HepG2 (cell line): Measurements from ENCODE around the gene TOM1L2. TPM values are rescaled to one million over a fixed set of nuclear protein-coding genes. Genes with fewer than 3 reads are reported as not detected.
A peak's percentile ranks its signal among the peaks of the same experiment; 100 is the strongest.

Experiments
- DZIP1 ChIP-seq: sonication (generic); formaldehyde crosslinking; IDR thresholded peaks from 2 replicates; pipeline ENCODE4 v1.5.0; 2020; ENCODE audit warnings: mild to moderate bottlenecking, missing genetic modification reagents
- HOXA5 ChIP-seq: sonication (generic); formaldehyde crosslinking; IDR thresholded peaks from 2 replicates; pipeline ENCODE4 v1.4.0; 2020; ENCODE audit warnings: missing genetic modification reagents
- MBD4 ChIP-seq: IDR thresholded peaks from 2 replicates; pipeline ENCODE4 v1.6.1; 2012; ENCODE audit warnings: low read length, inconsistent platforms, borderline replicate concordance
- SNAPC5 ChIP-seq: sonication (generic); formaldehyde crosslinking; IDR thresholded peaks from 2 replicates; pipeline ENCODE4 v1.8.1; 2023; ENCODE audit warnings: mild to moderate bottlenecking, missing genetic modification reagents, borderline replicate concordance
- TERF1 ChIP-seq: sonication (generic); formaldehyde crosslinking; IDR thresholded peaks from 2 replicates; pipeline ENCODE4 v1.8.0; 2022; ENCODE audit warnings: mild to moderate bottlenecking, missing genetic modification reagents, moderate library complexity
- THAP7 ChIP-seq: sonication (generic); formaldehyde crosslinking; IDR thresholded peaks from 2 replicates; pipeline ENCODE4 v1.8.1; 2023; ENCODE audit warnings: mild to moderate bottlenecking, missing genetic modification reagents
- TRIM22 ChIP-seq: fragments of 450-650 bp; IDR thresholded peaks from 2 replicates; pipeline ENCODE4 v1.6.1; 2017
- ZBTB1 ChIP-seq: sonication (generic); formaldehyde crosslinking; IDR thresholded peaks from 2 replicates; pipeline ENCODE4 v1.4.0; 2020; ENCODE audit warnings: missing genetic modification reagents, borderline replicate concordance
- ZFAT ChIP-seq: sonication (generic); formaldehyde crosslinking; conservative IDR thresholded peaks from 2 replicates; pipeline ENCODE4 v1.8.1; 2023; ENCODE audit warnings: missing genetic modification reagents, inconsistent platforms
- ZFP1 ChIP-seq: IDR thresholded peaks from 2 replicates; pipeline ENCODE4 v1.6.1; 2016
- ZNF329 ChIP-seq: sonication (generic); formaldehyde crosslinking; IDR thresholded peaks from 2 replicates; pipeline ENCODE4 v1.9.0; 2021; ENCODE audit warnings: low read depth, mild to moderate bottlenecking, missing genetic modification reagents
- ZNF639 ChIP-seq: conservative IDR thresholded peaks from 2 replicates; pipeline ENCODE4 v1.6.1; 2018; ENCODE audit warnings: missing genetic modification reagents
- polyA plus RNA-seq, 8 experiments: library from polyadenylated mRNA; depleted of rRNA in 3 of 8; stranded (reverse) in 7 of 8; unstranded in 1 of 8; fragments of >200 nt; fragmentation: Illumina TruSeq in 4 of 8; extraction: Trizol in 4 of 8; gene quantifications; 2 replicates each; pipeline versions ENCODE4 v1.2.1 to v1.2.3, GENCODE V29; 2011 to 2016; ENCODE audit warnings: low read depth in 4 of 8, missing spikeins in 1 of 8, mixed read lengths in 1 of 8; ENCODE audit not compliant: insufficient read depth in 1 of 8
- total RNA-seq, 5 experiments: library from RNA; depleted of rRNA; stranded (reverse); fragments of >200 nt; fragmentation: Illumina TruSeq; extraction: Trizol; gene quantifications; 2 replicates each; pipeline ENCODE4 v1.2.3, GENCODE V29; 2016; ENCODE audit warnings: low read depth in 1 of 5
- TF ChIP-seq, protein P1 (sequence below): IDR thresholded peaks from 2 replicates; pipeline ENCODE4 v1.6.1; 2016; ENCODE audit warnings: missing genetic modification reagents, missing compliant biosample characterization
- TF ChIP-seq, protein P2 (sequence below): IDR thresholded peaks from 2 replicates; pipeline ENCODE4 v1.6.1; 2016; ENCODE audit warnings: low read depth, control low read depth
- TF ChIP-seq, protein P3 (sequence below): sonication (generic); formaldehyde crosslinking; IDR thresholded peaks from 2 replicates; pipeline ENCODE4; 2020; ENCODE audit warnings: missing genetic modification reagents, mild to moderate bottlenecking, borderline replicate concordance

Gene TOM1L2
- total and polyA plus RNA-seq, 2 of the 13 experiments (the other 11 are each of a cell fraction or from before 2014, with no cell fraction given), result 4.7 to 7.4 TPM

GRCh38 chr17:17812211-17813054 lies 159.8 kb downstream of the TOM1L2 start (continued):
- TF ChIP-seq THAP7 (CRISPR knock-in tag) (no peak), ZNF329 (no peak), ZFAT (no peak), HOXA5 (CRISPR knock-in tag) (peak; percentile 85), ZBTB1 (CRISPR knock-in tag) (no peak), ZFP1 (CRISPR knock-in tag) (no peak), ZNF639 (CRISPR knock-in tag) (no peak), DZIP1 (CRISPR knock-in tag) (no peak), MBD4 (no peak), TERF1 (no peak), TRIM22 (no peak), SNAPC5 (CRISPR knock-in tag) (no peak)
- TF ChIP-seq, protein P1, sequence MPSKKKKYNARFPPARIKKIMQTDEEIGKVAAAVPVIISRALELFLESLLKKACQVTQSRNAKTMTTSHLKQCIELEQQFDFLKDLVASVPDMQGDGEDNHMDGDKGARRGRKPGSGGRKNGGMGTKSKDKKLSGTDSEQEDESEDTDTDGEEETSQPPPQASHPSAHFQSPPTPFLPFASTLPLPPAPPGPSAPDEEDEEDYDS, result 0 out of 2 replicates have a peak, but pooled peaks have one; percentile 26
- TF ChIP-seq, protein P2, sequence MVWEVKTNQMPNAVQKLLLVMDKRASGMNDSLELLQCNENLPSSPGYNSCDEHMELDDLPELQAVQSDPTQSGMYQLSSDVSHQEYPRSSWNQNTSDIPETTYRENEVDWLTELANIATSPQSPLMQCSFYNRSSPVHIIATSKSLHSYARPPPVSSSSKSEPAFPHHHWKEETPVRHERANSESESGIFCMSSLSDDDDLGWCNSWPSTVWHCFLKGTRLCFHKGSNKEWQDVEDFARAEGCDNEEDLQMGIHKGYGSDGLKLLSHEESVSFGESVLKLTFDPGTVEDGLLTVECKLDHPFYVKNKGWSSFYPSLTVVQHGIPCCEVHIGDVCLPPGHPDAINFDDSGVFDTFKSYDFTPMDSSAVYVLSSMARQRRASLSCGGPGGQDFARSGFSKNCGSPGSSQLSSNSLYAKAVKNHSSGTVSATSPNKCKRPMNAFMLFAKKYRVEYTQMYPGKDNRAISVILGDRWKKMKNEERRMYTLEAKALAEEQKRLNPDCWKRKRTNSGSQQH, result no peak
- TF ChIP-seq, protein P3, sequence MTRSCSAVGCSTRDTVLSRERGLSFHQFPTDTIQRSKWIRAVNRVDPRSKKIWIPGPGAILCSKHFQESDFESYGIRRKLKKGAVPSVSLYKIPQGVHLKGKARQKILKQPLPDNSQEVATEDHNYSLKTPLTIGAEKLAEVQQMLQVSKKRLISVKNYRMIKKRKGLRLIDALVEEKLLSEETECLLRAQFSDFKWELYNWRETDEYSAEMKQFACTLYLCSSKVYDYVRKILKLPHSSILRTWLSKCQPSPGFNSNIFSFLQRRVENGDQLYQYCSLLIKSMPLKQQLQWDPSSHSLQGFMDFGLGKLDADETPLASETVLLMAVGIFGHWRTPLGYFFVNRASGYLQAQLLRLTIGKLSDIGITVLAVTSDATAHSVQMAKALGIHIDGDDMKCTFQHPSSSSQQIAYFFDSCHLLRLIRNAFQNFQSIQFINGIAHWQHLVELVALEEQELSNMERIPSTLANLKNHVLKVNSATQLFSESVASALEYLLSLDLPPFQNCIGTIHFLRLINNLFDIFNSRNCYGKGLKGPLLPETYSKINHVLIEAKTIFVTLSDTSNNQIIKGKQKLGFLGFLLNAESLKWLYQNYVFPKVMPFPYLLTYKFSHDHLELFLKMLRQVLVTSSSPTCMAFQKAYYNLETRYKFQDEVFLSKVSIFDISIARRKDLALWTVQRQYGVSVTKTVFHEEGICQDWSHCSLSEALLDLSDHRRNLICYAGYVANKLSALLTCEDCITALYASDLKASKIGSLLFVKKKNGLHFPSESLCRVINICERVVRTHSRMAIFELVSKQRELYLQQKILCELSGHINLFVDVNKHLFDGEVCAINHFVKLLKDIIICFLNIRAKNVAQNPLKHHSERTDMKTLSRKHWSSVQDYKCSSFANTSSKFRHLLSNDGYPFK, result no peak
